NT2/D1 (cell line): ENCODE results near the gene KRTAP4-8.
"Not testable (repeated sequence)": the region's sequence is repeated elsewhere in the genome, so short reads cannot be mapped to it uniquely, and the experiment has no call there.

Experiments
- YY1 ChIP-seq: IDR thresholded peaks from 2 replicates; pipeline ENCODE4 v1.6.1; 2011; ENCODE audit not compliant: insufficient read length, insufficient read depth
- ZNF274 ChIP-seq: IDR thresholded peaks from 2 replicates; pipeline ENCODE4 v1.6.1; 2011; ENCODE audit warnings: mild to moderate bottlenecking, low read depth, low read length

DNA sequence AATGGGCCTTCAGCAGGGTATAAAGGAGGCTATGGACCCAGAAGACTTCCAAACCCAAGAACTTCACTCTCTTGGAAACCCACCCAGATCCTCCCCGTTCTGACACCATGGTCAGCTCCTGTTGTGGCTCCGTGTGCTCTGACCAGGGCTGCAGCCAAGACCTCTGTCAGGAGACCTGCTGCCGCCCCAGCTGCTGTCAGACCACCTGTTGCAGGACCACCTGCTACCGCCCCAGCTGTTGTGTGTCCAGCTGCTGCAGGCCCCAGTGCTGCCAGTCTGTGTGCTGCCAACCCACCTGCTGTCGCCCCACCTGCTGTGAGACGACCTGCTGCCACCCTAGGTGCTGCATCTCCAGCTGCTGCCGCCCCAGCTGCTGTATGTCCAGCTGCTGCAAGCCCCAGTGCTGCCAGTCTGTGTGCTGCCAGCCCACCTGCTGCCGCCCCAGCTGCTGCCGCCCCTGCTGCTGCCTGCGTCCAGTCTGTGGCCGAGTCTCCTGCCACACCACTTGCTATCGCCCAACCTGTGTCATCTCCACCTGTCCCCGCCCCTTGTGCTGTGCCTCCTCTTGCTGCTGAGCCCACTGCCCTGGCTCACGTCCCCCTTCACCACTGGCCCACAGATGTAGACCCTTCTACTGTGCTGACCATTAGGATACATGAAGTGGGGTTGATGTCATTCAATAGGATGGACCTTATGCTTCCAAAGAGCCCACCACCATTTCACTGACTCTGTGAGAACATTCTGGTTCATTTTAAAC lies 13.7 kb downstream of the KRTAP4-8 start, which contains the start of gene KRTAP4-7:
- TF ChIP-seq YY1, ZNF274: not testable (repeated sequence)
